IMR-90 (cell line): ENCODE data around the gene PRKCA. TPM values are rescaled to one million over a fixed set of nuclear protein-coding genes. Genes with fewer than 3 reads are reported as not detected.

Source experiments
- ATAC-seq: fragments of 200-7000 bp; cut with Tn5 transposase; 2 replicates; pipeline ENCODE4 v1.9.1; 2020; ENCODE audit warnings: low read depth, mild to moderate bottlenecking, moderate library complexity
- BruUV-seq: library from RNA; stranded (reverse); fragments of 400-500 nt; replicated peaks from 2 replicates; lab custom pipeline; 2021; lab: Mats Ljungman, UMichigan
- CTCF ChIA-PET: fragments of 300-600 bp; formaldehyde crosslinking; extraction: SDS; loops from one replicate; lab custom pipeline; 2021; ENCODE audit warnings: antibody characterized with exemption; lab: Yijun Ruan, JAX
- POLR2A ChIA-PET: fragments of 300-600 bp; sonication (Branson Sonifier 250); formaldehyde crosslinking; loops from one replicate; lab custom pipeline; 2022; ENCODE audit warnings: antibody characterized with exemption; ENCODE audit not compliant: unreplicated experiment; lab: Charles Lee
- DNase-seq: peaks from one replicate; pipeline ENCODE4 v3.0.0; 2013
- H2AFZ ChIP-seq: replicated peaks from 2 replicates; pipeline ENCODE3; 2013; ENCODE audit warnings: low read length, mild to moderate bottlenecking; ENCODE audit not compliant: poor library complexity
- H2AK5ac ChIP-seq: 2 replicates; pipeline ENCODE4 v1.6.1; 2013; ENCODE audit warnings: low read depth, low read length, inconsistent platforms
- H2AK9ac ChIP-seq: replicated peaks from 2 replicates; pipeline ENCODE3; 2013; ENCODE audit warnings: mild to moderate bottlenecking, low read depth, low read length, moderate library complexity; ENCODE audit not compliant: poor library complexity
- H2BK120ac ChIP-seq: 2 replicates; pipeline ENCODE4 v1.6.1; 2013; ENCODE audit warnings: low read depth, low read length, inconsistent platforms
- H2BK15ac ChIP-seq: 3 replicates; pipeline ENCODE4 v1.6.1; 2013; ENCODE audit warnings: low read depth, low read length, inconsistent platforms
- H2BK20ac ChIP-seq: 2 replicates; pipeline ENCODE4 v1.6.1; 2013; ENCODE audit warnings: low read depth, mild to moderate bottlenecking, inconsistent platforms, low read length, moderate library complexity
- H2BK5ac ChIP-seq: 2 replicates; pipeline ENCODE4 v1.6.1; 2013; ENCODE audit warnings: mild to moderate bottlenecking, low read depth, low read length, inconsistent platforms; ENCODE audit not compliant: poor library complexity, severe bottlenecking
- H3K14ac ChIP-seq: replicated peaks from 2 replicates; pipeline ENCODE4 v1.6.1; 2013; ENCODE audit warnings: low read depth, low read length, inconsistent platforms
- H3K18ac ChIP-seq: 2 replicates; pipeline ENCODE4 v1.6.1; 2013; ENCODE audit warnings: low read depth, low read length, control low read depth
- H3K23ac ChIP-seq: 2 replicates; pipeline ENCODE4 v1.6.1; 2013; ENCODE audit warnings: low read depth, low read length, inconsistent platforms
- H3K27ac ChIP-seq: 2 replicates; pipeline ENCODE4 v1.5.1; 2013; ENCODE audit warnings: mild to moderate bottlenecking, control low read depth, low read length; ENCODE audit not compliant: insufficient read depth
- H3K27me3 ChIP-seq: 2 replicates; pipeline ENCODE4 v1.6.1; 2013; ENCODE audit warnings: low read length; ENCODE audit not compliant: control insufficient read depth, insufficient read depth
- H3K36me3 ChIP-seq: 2 replicates; pipeline ENCODE4 v1.6.1; 2013; ENCODE audit warnings: low read length, mixed read lengths; ENCODE audit not compliant: control insufficient read depth, insufficient read depth
- H3K4ac ChIP-seq: 2 replicates; pipeline ENCODE4 v1.6.1; 2013; ENCODE audit warnings: low read depth, low read length, inconsistent platforms
- H3K4me1 ChIP-seq: 2 replicates; pipeline ENCODE4 v1.6.1; 2013; ENCODE audit warnings: low read length, mixed read lengths; ENCODE audit not compliant: control insufficient read depth, insufficient read depth
- H3K4me2 ChIP-seq: 2 replicates; pipeline ENCODE4 v1.6.1; 2013; ENCODE audit warnings: low read depth, mild to moderate bottlenecking, control low read depth, low read length, moderate library complexity
- H3K4me3 ChIP-seq: 2 replicates; pipeline ENCODE4 v1.5.1; 2013; ENCODE audit warnings: low read depth, mild to moderate bottlenecking, control low read depth, low read length, moderate library complexity; ENCODE audit not compliant: insufficient read depth
- H3K56ac ChIP-seq: 2 replicates; pipeline ENCODE4 v1.6.1; 2013; ENCODE audit warnings: low read length, inconsistent platforms; ENCODE audit not compliant: insufficient read depth; ENCODE audit errors: extremely low read depth
- H3K79me1 ChIP-seq, 2 experiments: 2 replicates each; pipeline ENCODE4 v1.6.1; 2013; ENCODE audit warnings: low read length in 2 of 2, inconsistent platforms in 1 of 2, low read depth in 1 of 2
- H3K9ac ChIP-seq: 2 replicates; pipeline ENCODE4 v1.6.1; 2013; ENCODE audit warnings: low read depth, low read length, control low read depth
- H3K9me1 ChIP-seq: 2 replicates; pipeline ENCODE4 v1.6.1; 2013; ENCODE audit warnings: low read length, inconsistent platforms; ENCODE audit not compliant: insufficient read depth
- H3K9me3 ChIP-seq: 2 replicates; pipeline ENCODE4 v1.6.1; 2013; ENCODE audit warnings: low read length; ENCODE audit not compliant: control insufficient read depth, insufficient read depth
- H4K20me1 ChIP-seq: 2 replicates; pipeline ENCODE4 v1.6.1; 2013; ENCODE audit warnings: low read length, inconsistent platforms; ENCODE audit not compliant: insufficient read depth
- H4K5ac ChIP-seq: 2 replicates; pipeline ENCODE4 v1.6.1; 2013; ENCODE audit warnings: mild to moderate bottlenecking, low read depth, low read length, control low read depth
- H4K8ac ChIP-seq, 2 experiments: 2 replicates each; pipeline ENCODE4 v1.6.1; 2013; ENCODE audit warnings: low read depth in 2 of 2, low read length in 2 of 2, control low read depth in 1 of 2, inconsistent platforms in 1 of 2
- H4K91ac ChIP-seq: 2 replicates; pipeline ENCODE4 v1.6.1; 2013; ENCODE audit warnings: low read depth, low read length, inconsistent platforms; ENCODE audit not compliant: insufficient read depth
- CEBPB ChIP-seq: IDR thresholded peaks from 2 replicates; pipeline ENCODE4 v1.6.1; 2012; ENCODE audit warnings: low read depth, low read length, improper control_type of control experiment
- FOS ChIP-seq: fragments of 150-350 bp; IDR thresholded peaks from 2 replicates; pipeline ENCODE4 v1.6.1; 2016; ENCODE audit warnings: low read depth, low read length
- WGBS, 2 experiments: methylation state at CpG; one replicate each; pipeline versions ENCODE4 v1.1.5 to v1.1.7; 2013; ENCODE audit warnings: missing lambda C conversion rate in 2 of 2; ENCODE audit not compliant: insufficient read length in 1 of 2; ENCODE audit errors: extremely low coverage in 2 of 2; 5-methylcytosine and 5-hydroxymethylcytosine counted together
- dilution Hi-C: fragments of 300-500 bp; cut with HindIII; formaldehyde crosslinking; loops from one replicate; pipeline ENCODE4 v1.14.3; 2018; ENCODE audit warnings: low sequenced_read_pairs; ENCODE audit not compliant: unreplicated experiment
- in situ Hi-C: fragments of 300-500 bp; cut with MboI; formaldehyde crosslinking; loops from 3 replicates; pipeline ENCODE4 v1.14.3; 2019; ENCODE audit warnings: low sequenced_read_pairs, inconsistent platforms, mixed read lengths
- intact Hi-C: fragments of 100-400 bp; cut with micrococcal nuclease; formaldehyde crosslinking; loops from 2 replicates; pipeline ENCODE4 v1.10.0; 2022
- polyA plus RNA-seq, 3 experiments: library from polyadenylated mRNA; depleted of rRNA; stranded (reverse); fragments of >200 nt; gene quantifications; 2 replicates each; pipeline ENCODE4 v1.2.3, GENCODE V29; 2012; ENCODE audit warnings: low replicate concordance in 1 of 3
- total RNA-seq: library from RNA; depleted of rRNA; stranded (reverse); fragments of >200 nt; gene quantifications from 2 replicates; pipeline ENCODE4 v1.2.3, GENCODE V29; 2012
- TF ChIP-seq, protein P1 (sequence below): conservative IDR thresholded peaks from 2 replicates; pipeline ENCODE4 v1.5.1; 2012; ENCODE audit warnings: mild to moderate bottlenecking, low read depth, low read length, improper control_type of control experiment

PRKCA gene
- total and polyA plus RNA-seq, 2 of the 4 experiments (the other 2 are of a cell fraction), result 31.0 to 46.0 TPM

DNA sequence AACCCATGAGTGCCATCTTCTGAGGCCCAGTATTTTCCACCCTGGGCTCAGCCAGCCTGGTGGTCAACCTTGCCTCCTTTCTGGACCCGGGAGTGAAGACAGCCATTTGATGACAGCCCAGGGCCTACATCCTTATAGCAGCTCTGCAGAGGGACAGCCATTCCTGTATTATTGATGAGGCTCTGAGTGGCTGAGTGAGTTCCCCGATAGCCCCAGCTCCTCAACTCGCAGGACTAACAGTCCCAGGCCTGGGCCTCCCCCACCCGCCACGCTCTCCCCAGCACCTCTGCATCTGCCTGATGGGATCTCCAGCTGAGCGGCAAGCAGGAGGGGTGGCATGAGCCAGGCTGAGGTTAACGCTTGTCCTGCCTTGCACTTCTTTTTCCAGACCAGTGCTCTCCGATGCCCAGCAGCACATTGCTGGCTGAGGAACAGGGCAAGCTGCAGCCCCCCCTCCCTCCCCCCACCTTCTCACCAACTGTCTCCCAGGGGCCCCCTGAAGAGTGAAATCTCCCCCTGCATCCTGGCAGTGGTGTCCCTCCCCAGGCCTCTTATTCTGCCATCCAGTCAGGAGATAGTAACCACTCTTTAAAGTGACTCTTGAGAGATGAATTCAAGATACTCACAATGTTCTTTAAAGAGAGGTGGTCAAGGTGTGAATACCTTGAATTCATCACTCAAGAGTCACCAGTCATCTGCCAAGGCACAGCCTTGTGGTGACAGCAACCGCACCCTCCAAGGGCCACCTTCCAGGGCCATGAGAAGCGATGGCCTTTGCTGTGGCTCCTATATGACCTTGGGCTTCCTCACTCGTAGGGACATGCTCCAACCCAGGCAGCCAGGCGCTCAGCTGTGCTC, 556.0 kb downstream of the PRKCA start:
- H3K9ac ChIP-seq, result no peak overlapping the region
- no peak overlapping the region for H4K8ac ChIP-seq
- H2BK120ac ChIP-seq, result no peak overlapping the region
- no peak overlapping the region for H3K4me3 ChIP-seq
- H3K27me3 ChIP-seq, result peaks cover 15% of the 10 kb centered on the region
- H3K4me2 ChIP-seq, result no peak overlapping the region
- no peak overlapping the region for H3K56ac ChIP-seq
- no peak overlapping the region for H3K23ac ChIP-seq
- H2BK5ac ChIP-seq, result no peak overlapping the region
- no peak overlapping the region for H4K5ac ChIP-seq
- no peak overlapping the region for H2BK20ac ChIP-seq
- TF ChIP-seq CEBPB (no peak), FOS (no peak)
- TF ChIP-seq, protein P1, sequence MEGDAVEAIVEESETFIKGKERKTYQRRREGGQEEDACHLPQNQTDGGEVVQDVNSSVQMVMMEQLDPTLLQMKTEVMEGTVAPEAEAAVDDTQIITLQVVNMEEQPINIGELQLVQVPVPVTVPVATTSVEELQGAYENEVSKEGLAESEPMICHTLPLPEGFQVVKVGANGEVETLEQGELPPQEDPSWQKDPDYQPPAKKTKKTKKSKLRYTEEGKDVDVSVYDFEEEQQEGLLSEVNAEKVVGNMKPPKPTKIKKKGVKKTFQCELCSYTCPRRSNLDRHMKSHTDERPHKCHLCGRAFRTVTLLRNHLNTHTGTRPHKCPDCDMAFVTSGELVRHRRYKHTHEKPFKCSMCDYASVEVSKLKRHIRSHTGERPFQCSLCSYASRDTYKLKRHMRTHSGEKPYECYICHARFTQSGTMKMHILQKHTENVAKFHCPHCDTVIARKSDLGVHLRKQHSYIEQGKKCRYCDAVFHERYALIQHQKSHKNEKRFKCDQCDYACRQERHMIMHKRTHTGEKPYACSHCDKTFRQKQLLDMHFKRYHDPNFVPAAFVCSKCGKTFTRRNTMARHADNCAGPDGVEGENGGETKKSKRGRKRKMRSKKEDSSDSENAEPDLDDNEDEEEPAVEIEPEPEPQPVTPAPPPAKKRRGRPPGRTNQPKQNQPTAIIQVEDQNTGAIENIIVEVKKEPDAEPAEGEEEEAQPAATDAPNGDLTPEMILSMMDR, result no peak
- ATAC-seq (no peak), DNase-seq (no peak)
- H3K18ac ChIP-seq, result no peak overlapping the region
- no peak overlapping the region for H2BK15ac ChIP-seq
- BruUV-seq, result no TSS peak
- H2AK9ac ChIP-seq, result no peak overlapping the region
- CTCF ChIA-PET, result no interaction called here
- H4K20me1 ChIP-seq, result no peaks in the 10 kb centered on the region
- H4K91ac ChIP-seq, result no peak overlapping the region
- H3K4me1 ChIP-seq, result no peaks in the 10 kb centered on the region
- H2AK5ac ChIP-seq, result no peak overlapping the region
- no peaks in the 10 kb centered on the region for H3K9me3 ChIP-seq
- intact Hi-C loops, result no loop called here
- H2AFZ ChIP-seq, result no peak overlapping the region
- dilution Hi-C loops, result no loop called here
- POLR2A ChIA-PET, result no interaction called here
- in situ Hi-C loops, result no loop called here
- no peaks in the 10 kb centered on the region for H3K9me1 ChIP-seq
- H3K14ac ChIP-seq, result no peak overlapping the region
- no peaks in the 10 kb centered on the region for H3K36me3 ChIP-seq
- H3K4ac ChIP-seq, result no peak overlapping the region
- WGBS, 2 experiments, result 80% methylated on average over 1 of the region's 12 CpGs; no CpG with 5 or more reads in 1 of the 2 experiments
- H3K79me1 ChIP-seq, result no peaks in the 10 kb centered on the region
- no peak overlapping the region for H3K27ac ChIP-seq
